LNCaP clone FGC (cell line): ENCODE results near the gene LRRIQ4.

Experiments
- DNase-seq: peaks from one replicate; pipeline ENCODE4 v3.0.0-alpha.2; 2011; ENCODE audit warnings: low read depth
- H3K4me3 ChIP-seq: 2 replicates; pipeline ENCODE4 v1.5.1; 2011; ENCODE audit warnings: mild to moderate bottlenecking, low read depth, low read length, control low read depth
- CTCF ChIP-seq: IDR thresholded peaks from 2 replicates; pipeline ENCODE4 v1.5.1; 2012; ENCODE audit warnings: mild to moderate bottlenecking; ENCODE audit not compliant: control insufficient read depth, insufficient read depth; ENCODE audit errors: extremely low read depth

LRRIQ4 gene

GRCh38 chr3:169811631-169812331 lies 889 bp upstream of the LRRIQ4 start:
- H3K4me3 ChIP-seq = no peak overlapping the region
- DNase-seq = no peak
- TF ChIP-seq CTCF = no peak

GRCh38 chr3:169813278-169813677 lies 608 bp downstream of the LRRIQ4 start:
- TF ChIP-seq CTCF = no peak
- no peak for DNase-seq
- H3K4me3 ChIP-seq = no peak overlapping the region

GRCh38 chr3:169813757-169814517 lies 1.3 kb downstream of the LRRIQ4 start:
- DNase-seq = no peak
- H3K4me3 ChIP-seq = no peak overlapping the region
- TF ChIP-seq CTCF = no peak

GRCh38 chr3:169815590-169816150 lies 3.0 kb downstream of the LRRIQ4 start:
- DNase-seq = no peak
- no peak overlapping the region for H3K4me3 ChIP-seq
- TF ChIP-seq CTCF = no peak

- DNase-seq = no peak
- no peak overlapping the region for H3K4me3 ChIP-seq
- TF ChIP-seq CTCF = no peak
Measured at GRCh38 chr3:169818316-169818715, 5.6 kb downstream of the LRRIQ4 start.

GRCh38 chr3:169822091-169822490 lies 9.4 kb downstream of the LRRIQ4 start:
- no peak for DNase-seq
- H3K4me3 ChIP-seq = no peak overlapping the region

More at GRCh38 chr3:169822091-169822490, 9.4 kb downstream of the LRRIQ4 start:
- TF ChIP-seq CTCF = no peak
